ENCODE data around the gene ACADL. TPM values are rescaled to one million over a fixed set of nuclear protein-coding genes. Genes with fewer than 3 reads are reported as not detected.
"Not testable (repeated sequence)": the region's sequence is repeated elsewhere in the genome, so short reads cannot be mapped to it uniquely, and the experiment has no call there.

Gene ACADL
- total and polyA plus RNA-seq, 3 donors from 2014 or later = 4.5 to 18.5 (median 18.1) TPM

DNA sequence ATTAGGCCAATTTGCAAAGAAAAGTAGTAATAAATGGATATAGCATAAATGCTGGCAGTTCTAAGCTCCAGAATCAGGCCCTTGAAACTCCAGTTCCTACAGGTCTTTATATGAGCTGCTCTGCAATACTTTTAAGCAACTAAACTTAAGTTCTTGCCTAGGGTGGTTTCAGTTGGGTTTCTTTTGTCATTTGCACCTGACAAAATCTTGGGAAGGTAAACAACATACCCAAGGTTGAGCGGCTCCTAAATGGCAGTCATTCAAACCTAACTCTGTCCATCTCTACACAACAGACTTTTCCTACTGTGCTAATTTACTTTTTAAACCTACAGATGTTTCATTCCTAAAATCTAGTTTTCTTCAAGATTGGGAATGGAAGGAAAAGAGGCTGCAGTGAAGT, 44.8 kb downstream of the ACADL start:
- 94 to 100% methylated on average over 1 of the region's 1 CpG for WGBS, 2 donors
- no peak for TF ChIP-seq POLR2A (IDR thresholded peaks at IDR 0.05)
- TF ChIP-seq, protein P1, sequence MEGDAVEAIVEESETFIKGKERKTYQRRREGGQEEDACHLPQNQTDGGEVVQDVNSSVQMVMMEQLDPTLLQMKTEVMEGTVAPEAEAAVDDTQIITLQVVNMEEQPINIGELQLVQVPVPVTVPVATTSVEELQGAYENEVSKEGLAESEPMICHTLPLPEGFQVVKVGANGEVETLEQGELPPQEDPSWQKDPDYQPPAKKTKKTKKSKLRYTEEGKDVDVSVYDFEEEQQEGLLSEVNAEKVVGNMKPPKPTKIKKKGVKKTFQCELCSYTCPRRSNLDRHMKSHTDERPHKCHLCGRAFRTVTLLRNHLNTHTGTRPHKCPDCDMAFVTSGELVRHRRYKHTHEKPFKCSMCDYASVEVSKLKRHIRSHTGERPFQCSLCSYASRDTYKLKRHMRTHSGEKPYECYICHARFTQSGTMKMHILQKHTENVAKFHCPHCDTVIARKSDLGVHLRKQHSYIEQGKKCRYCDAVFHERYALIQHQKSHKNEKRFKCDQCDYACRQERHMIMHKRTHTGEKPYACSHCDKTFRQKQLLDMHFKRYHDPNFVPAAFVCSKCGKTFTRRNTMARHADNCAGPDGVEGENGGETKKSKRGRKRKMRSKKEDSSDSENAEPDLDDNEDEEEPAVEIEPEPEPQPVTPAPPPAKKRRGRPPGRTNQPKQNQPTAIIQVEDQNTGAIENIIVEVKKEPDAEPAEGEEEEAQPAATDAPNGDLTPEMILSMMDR (IDR thresholded peaks at IDR 0.05) = no peak

DNA sequence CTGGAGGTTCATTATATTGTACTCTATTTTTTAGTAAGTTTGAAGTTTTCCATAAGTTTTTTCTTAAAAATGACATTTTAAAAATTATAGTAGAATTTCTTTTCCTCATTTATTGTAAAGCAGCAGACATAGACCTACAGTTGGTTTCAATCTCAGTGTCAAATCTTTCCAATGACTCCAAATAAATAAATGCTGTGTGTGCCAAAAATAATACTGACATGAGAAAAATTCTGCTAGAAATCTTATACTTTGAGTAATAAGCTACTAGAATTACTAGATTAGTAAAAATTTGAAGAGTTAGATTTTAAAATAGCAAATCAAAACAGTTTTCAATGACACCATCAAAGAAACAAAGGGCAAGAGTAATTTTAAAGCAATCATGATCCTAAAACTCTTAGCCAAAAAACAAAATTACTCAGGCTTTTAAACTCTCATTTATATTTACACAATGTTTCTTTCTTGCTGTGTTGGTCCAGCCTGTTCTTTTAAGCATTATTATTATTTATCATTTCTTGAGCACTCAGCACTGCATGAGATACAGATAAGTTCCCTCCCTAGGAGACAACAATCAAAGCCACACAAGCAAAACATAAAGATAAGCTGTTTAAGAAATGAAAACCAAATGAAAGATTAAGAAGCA, 45.8 kb downstream of the ACADL start:
- H3K36me3 ChIP-seq (ENCODE audit: low read depth, missing control alignments) = no peaks in the 10 kb centered on the region

More for the DNA sequence above, 44.8 kb downstream of the ACADL start:
- Histone ChIP-seq H3K27me3 (no peaks in the 10 kb centered on the region), H3K36me3 (ENCODE audit: low read depth, missing control alignments) (no peaks in the 10 kb centered on the region), H3K4me3 (no peak overlapping the region), H3K27ac (no peak overlapping the region), H3K9me3 (no peaks in the 10 kb centered on the region), H3K4me1 (peaks cover 9% of the 10 kb centered on the region)
- intact Hi-C loops (cut with DNase I; ENCODE audit: low total_unique reads) = no loop called here
- no peak for DNase-seq

DNA sequence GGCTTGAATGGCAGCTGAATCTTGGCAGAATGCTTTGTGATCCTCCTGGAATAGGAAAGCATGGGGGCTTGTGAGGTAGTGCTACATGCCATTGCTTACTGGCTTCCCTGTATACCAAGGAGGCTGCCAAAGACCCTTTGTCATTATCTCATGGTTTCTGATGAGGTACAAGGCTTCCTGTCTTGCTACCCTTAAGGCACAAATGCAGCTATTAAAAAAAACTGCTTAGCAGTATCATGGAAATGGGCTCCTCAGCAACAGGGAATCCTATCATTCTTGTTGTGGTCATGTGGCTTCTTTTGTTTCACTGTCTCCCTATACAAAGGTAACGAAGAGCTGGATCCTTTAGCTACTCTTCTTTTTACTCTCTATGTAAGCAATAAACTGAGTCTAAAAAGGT, 47.5 kb downstream of the ACADL start:
- TF ChIP-seq POLR2A (IDR thresholded peaks at IDR 0.05) = no peak
- TF ChIP-seq, protein P1 (IDR thresholded peaks at IDR 0.05) = no peak
- no peaks in the 10 kb centered on the region for H3K27me3 ChIP-seq
- no peak overlapping the region for H3K4me3 ChIP-seq
- peaks cover 9% of the 10 kb centered on the region for H3K4me1 ChIP-seq
- intact Hi-C loops (cut with DNase I; ENCODE audit: low total_unique reads) = no loop called here
- no peaks in the 10 kb centered on the region for H3K36me3 ChIP-seq (ENCODE audit: low read depth, missing control alignments)
- no peak for DNase-seq
- no peaks in the 10 kb centered on the region for H3K9me3 ChIP-seq
- WGBS, 2 donors = 93 to 95% methylated on average over 1 of the region's 1 CpG
- no peak overlapping the region for H3K27ac ChIP-seq

More for the DNA sequence above, 45.8 kb downstream of the ACADL start:
- Histone ChIP-seq H3K4me1 (peaks cover 9% of the 10 kb centered on the region), H3K4me3 (no peak overlapping the region), H3K27ac (no peak overlapping the region), H3K27me3 (no peaks in the 10 kb centered on the region), H3K9me3 (no peaks in the 10 kb centered on the region)
- intact Hi-C loops (cut with DNase I; ENCODE audit: low total_unique reads) = no loop called here
- no peak for TF ChIP-seq POLR2A (IDR thresholded peaks at IDR 0.05)
- TF ChIP-seq, protein P1 (IDR thresholded peaks at IDR 0.05) = no peak
- DNase-seq = no peak

DNA sequence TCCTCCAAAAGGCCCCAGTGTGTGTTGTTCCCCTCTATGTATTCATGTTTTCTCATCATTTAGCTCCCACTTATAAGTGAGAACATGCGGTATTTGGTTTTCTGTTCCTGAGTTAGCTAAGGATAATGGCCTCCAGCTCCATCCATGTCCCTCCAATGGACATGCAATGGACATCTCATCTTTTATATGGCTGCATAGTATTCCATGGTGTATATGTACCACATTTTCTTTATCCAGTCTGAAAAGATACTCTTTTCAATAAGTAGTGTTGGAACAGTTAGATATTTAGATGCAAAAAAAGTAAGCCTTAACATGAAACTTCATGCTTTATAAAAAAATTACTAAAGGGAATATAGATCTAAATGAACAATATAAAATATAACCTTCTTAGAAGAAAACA, 48.1 kb downstream of the ACADL start:
- H3K36me3 ChIP-seq (ENCODE audit: low read depth, missing control alignments); H3K4me3 ChIP-seq; H3K9me3 ChIP-seq; H3K4me1 ChIP-seq; H3K27me3 ChIP-seq; DNase-seq; intact Hi-C loops (cut with DNase I; ENCODE audit: low total_unique reads); H3K27ac ChIP-seq: not testable (repeated sequence)
- 93 to 100% methylated on average over 1 of the region's 1 CpG for WGBS, 2 donors

DNA sequence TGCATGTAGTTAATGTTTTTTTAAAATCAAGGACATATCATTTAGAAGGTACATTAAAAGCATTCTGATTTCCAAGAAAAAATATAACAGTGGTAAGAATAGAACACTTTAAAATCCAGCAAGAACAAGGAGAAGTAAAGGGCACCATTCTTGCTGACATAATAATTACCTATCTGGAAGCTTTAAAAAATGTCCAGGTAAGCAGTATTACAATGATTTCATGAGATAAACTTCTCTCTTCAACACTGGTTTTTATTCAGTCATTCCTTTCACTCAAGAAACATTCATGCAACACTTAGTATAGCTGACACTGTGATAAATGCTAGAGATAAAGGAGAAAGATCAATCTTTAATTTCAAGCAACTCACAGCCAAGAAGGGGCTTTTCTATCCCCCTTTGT, 51.2 kb downstream of the ACADL start:
- H3K27ac ChIP-seq = no peak overlapping the region
- intact Hi-C loops (cut with DNase I; ENCODE audit: low total_unique reads) = no loop called here
- no peak for DNase-seq

More for the DNA sequence above, 51.2 kb downstream of the ACADL start:
- TF ChIP-seq POLR2A (IDR thresholded peaks at IDR 0.05) = no peak
- TF ChIP-seq, protein P1 (IDR thresholded peaks at IDR 0.05) = no peak
- Histone ChIP-seq H3K4me1 (no peaks in the 10 kb centered on the region), H3K4me3 (no peak overlapping the region), H3K36me3 (ENCODE audit: low read depth, missing control alignments) (no peaks in the 10 kb centered on the region), H3K9me3 (no peaks in the 10 kb centered on the region), H3K27me3 (no peaks in the 10 kb centered on the region)
